Articular chondrocyte of knee joint (primary cell): Measurements from ENCODE around the gene RNF152. TPM values are rescaled to one million over a fixed set of nuclear protein-coding genes. Genes with fewer than 3 reads are reported as not detected.

ENCODE experiments used
- total RNA-seq: library from RNA; depleted of rRNA; stranded (reverse); fragments of >200 nt; gene quantifications from 2 replicates; pipeline ENCODE4 v1.2.3, GENCODE V29; 2012

Gene RNF152
- total RNA-seq = 10.6 and 21.2 TPM in 2 replicates

GRCh38 chr18:61892683-61893308 lies at the start of gene RNF152:
RNF152 (minus strand) TSS chr18:61893007; CDS start chr18:61816463, 76,544 bp downstream.

